GM12865 (cell line): ENCODE results near the gene OXA1L.
"Not testable (repeated sequence)": the region's sequence is repeated elsewhere in the genome, so short reads cannot be mapped to it uniquely, and the experiment has no call there.

Experiments used
- DNase-seq: peaks from one replicate; pipeline ENCODE4 v3.0.0; 2010; ENCODE audit warnings: low read depth
- H3K4me3 ChIP-seq: 2 replicates; pipeline ENCODE4 v1.5.1; 2011; ENCODE audit warnings: mild to moderate bottlenecking, low read depth, low read length, control low read depth
- TF ChIP-seq, protein P1 (sequence below): IDR thresholded peaks from 2 replicates; pipeline ENCODE4 v1.5.1; 2011; ENCODE audit warnings: low read length, control low read depth, low read depth, inconsistent platforms; ENCODE audit not compliant: insufficient read depth; ENCODE audit errors: missing control alignments

Gene OXA1L

GRCh38 chr14:22733829-22734228, 32.7 kb upstream of the OXA1L start:
- no peak overlapping the region for H3K4me3 ChIP-seq
- TF ChIP-seq, protein P1, sequence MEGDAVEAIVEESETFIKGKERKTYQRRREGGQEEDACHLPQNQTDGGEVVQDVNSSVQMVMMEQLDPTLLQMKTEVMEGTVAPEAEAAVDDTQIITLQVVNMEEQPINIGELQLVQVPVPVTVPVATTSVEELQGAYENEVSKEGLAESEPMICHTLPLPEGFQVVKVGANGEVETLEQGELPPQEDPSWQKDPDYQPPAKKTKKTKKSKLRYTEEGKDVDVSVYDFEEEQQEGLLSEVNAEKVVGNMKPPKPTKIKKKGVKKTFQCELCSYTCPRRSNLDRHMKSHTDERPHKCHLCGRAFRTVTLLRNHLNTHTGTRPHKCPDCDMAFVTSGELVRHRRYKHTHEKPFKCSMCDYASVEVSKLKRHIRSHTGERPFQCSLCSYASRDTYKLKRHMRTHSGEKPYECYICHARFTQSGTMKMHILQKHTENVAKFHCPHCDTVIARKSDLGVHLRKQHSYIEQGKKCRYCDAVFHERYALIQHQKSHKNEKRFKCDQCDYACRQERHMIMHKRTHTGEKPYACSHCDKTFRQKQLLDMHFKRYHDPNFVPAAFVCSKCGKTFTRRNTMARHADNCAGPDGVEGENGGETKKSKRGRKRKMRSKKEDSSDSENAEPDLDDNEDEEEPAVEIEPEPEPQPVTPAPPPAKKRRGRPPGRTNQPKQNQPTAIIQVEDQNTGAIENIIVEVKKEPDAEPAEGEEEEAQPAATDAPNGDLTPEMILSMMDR = no peak
- no peak for DNase-seq

GRCh38 chr14:22735096-22735495, 31.4 kb upstream of the OXA1L start:
- no peak overlapping the region for H3K4me3 ChIP-seq
- TF ChIP-seq, protein P1 = no peak
- no peak for DNase-seq

GRCh38 chr14:22736384-22736783, 30.1 kb upstream of the OXA1L start:
- DNase-seq, H3K4me3 ChIP-seq: not testable (repeated sequence)

- DNase-seq = peak; percentile 81
- no peak overlapping the region for H3K4me3 ChIP-seq
- TF ChIP-seq, protein P1 = no peak
Observed at GRCh38 chr14:22737052-22737451, 29.4 kb upstream of the OXA1L start.

DNA sequence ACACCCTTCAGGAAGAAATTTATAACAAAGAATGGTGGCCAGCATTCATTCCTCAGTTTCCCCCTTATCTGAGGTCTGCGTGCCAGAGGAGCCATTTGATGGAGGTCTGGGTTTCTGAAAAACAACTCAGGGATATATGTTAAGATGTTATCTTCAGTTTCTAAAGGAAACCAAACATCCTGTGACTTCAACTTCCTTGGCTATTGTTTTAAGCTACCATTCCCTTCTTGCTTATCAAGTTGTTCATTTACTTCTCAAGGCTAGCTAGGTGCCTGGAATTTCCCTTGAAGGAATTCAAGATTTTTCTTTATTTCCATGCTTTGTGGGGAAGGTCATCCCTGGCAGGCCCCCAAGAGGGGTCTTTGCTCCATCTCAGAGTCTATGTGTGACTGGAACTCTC, 27.1 kb upstream of the OXA1L start:
- TF ChIP-seq, protein P1 = no peak
- H3K4me3 ChIP-seq = no peak overlapping the region
- no peak for DNase-seq

GRCh38 chr14:22740020-22740419, 26.5 kb upstream of the OXA1L start:
- H3K4me3 ChIP-seq = no peak overlapping the region
- DNase-seq = no peak

DNA sequence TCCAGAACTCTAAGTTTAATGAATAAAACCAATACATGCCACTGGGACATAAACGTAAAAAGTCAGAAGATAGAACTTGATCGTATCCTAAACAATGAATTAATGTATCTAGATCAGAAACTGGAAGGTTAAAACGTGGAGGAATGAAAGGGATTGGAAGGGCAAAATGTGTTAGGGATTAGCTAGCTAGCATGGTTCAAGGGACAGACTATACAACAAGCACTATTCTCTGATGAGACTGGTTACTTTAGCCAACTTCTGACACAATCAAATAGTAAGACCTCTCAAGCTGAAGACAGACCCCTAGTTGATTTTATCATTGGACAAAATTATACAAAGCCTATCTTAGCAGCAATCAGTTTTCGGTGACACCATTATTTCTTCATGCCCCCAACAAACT, 18.7 kb upstream of the OXA1L start:
- DNase-seq = no peak
- TF ChIP-seq, protein P1 = no peak

More at GRCh38 chr14:22740020-22740419, 26.5 kb upstream of the OXA1L start:
- TF ChIP-seq, protein P1 = no peak

DNA sequence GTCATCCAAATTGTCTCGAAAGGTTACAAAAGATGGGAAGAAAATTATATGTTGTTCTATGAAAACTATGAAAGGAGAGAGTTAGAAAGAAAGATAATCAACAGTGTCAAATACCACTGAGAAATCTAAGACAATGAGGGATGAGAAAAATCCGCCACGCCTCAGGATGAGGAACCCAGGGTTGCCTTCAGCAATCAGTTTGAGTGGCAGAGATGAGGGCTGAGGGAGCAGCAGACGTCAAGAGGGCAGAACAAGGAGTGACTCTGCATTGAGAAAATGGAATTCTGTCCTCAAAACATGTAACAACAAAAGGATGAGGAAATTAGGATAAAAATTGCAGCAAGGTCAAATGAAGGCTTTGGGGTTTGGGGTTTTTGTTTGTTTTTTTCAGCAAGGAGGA, 18.3 kb upstream of the OXA1L start:
- TF ChIP-seq, protein P1 = no peak
- H3K4me3 ChIP-seq = no peak overlapping the region
- no peak for DNase-seq

More for the DNA sequence above, 18.7 kb upstream of the OXA1L start:
- no peak overlapping the region for H3K4me3 ChIP-seq
